Uterus (tissue), 4 donors: ENCODE data around the gene FAM53B. TPM values are rescaled to one million over a fixed set of nuclear protein-coding genes. Genes with fewer than 3 reads are reported as not detected.
A peak's percentile ranks its signal among the peaks of the same experiment; 100 is the strongest.

ENCODE experiments used
- DNase-seq, 2 donors: peaks; one replicate each; pipeline ENCODE4 v3.0.0-alpha.2; 2019 to 2020
- H3K27ac ChIP-seq, 2 donors: fragments of 200-600 bp; sonication (generic); 1 replicate in 1 of 2; 2 replicates in 1 of 2; pipeline ENCODE4 v1.5.1; 2016 to 2018
- H3K27me3 ChIP-seq, 2 donors: fragments of 200-600 bp; sonication (generic); one replicate each; pipeline ENCODE4 v1.5.1; 2018 to 2019; ENCODE audit warnings: control low read depth in 1 of 2
- H3K36me3 ChIP-seq, 2 donors: fragments of 200-600 bp; sonication (generic); one replicate each; pipeline ENCODE4 v1.5.1; 2019; ENCODE audit warnings: control low read depth in 1 of 2
- H3K4me1 ChIP-seq, 2 donors: fragments of 200-600 bp; sonication (generic); one replicate each; pipeline ENCODE4 v1.5.1; 2018 to 2019; ENCODE audit warnings: control low read depth in 1 of 2
- H3K4me3 ChIP-seq, 2 donors: fragments of 200-600 bp; sonication (generic); 1 replicate in 1 of 2; 2 replicates in 1 of 2; pipeline ENCODE4 v1.5.1; 2018 to 2019; ENCODE audit warnings: mild to moderate bottlenecking in 1 of 2
- H3K9me3 ChIP-seq, 2 donors: fragments of 200-600 bp; sonication (generic); one replicate each; pipeline ENCODE4 v1.5.1; 2019; ENCODE audit warnings: control low read depth in 1 of 2
- CTCF ChIP-seq, 4 experiments: fragments of 200-600 bp in 2 of 4; fragments of 450-650 bp in 2 of 4; sonication (generic) in 2 of 4; IDR thresholded peaks; one replicate each; pipeline ENCODE4 v1.5.1; 2016 to 2019; ENCODE audit warnings: antibody characterized with exemption in 4 of 4, mild to moderate bottlenecking in 2 of 4, moderate library complexity in 1 of 4
- POLR2A ChIP-seq, 2 donors: fragments of 450-650 bp; IDR thresholded peaks; one replicate each; pipeline ENCODE4 v1.6.1; 2016; ENCODE audit warnings: antibody characterized with exemption in 2 of 2, mild to moderate bottlenecking in 1 of 2, moderate library complexity in 1 of 2
- intact Hi-C: fragments of 100-400 bp; cut with DNase I; formaldehyde crosslinking; loops from one replicate; pipeline ENCODE4 v1.15.1; 2023; ENCODE audit warnings: low total_unique reads
- total RNA-seq, 4 donors: library from RNA; depleted of rRNA in 3 of 4; stranded (reverse); fragments of >200 nt in 3 of 4; gene quantifications; one replicate each; pipeline versions ENCODE4 v1.1.0 to v1.2.4, GENCODE V29; 2014 to 2023
- donor health status: DM: yes; HTN: yes; CAD: no.

FAM53B gene
- total RNA-seq, 4 donors from 2014 or later, result 10.9 to 94.3 (median 67.8) TPM

- Histone ChIP-seq H3K27ac (peak overlapping the region in 1 of 2 donors; percentile 31), H3K4me1 (peaks cover 0 to 19% of the 10 kb centered on the region in 2 donors), H3K27me3 (no peaks in the 10 kb centered on the region), H3K9me3 (no peaks in the 10 kb centered on the region), H3K36me3 (no peaks in the 10 kb centered on the region), H3K4me3 (no peak overlapping the region)
- intact Hi-C loops, result no loop called here
- DNase-seq, result no peak
- TF ChIP-seq CTCF (IDR thresholded peaks at IDR 0.05), result no peak
- TF ChIP-seq POLR2A (IDR thresholded peaks at IDR 0.05), result no peak
These were observed 113.6 kb downstream of the FAM53B start for GRCh38 chr10:124630551-124630950.

- intact Hi-C loops, result loop anchor here (10.0 kb wide), 1 partner anchor 95 kb away; no protein-coding TSS in a partner anchor
These were observed 114.3 kb downstream of the FAM53B start for GRCh38 chr10:124629842-124630241.

GRCh38 chr10:124629415-124629814 is 114.8 kb downstream of the FAM53B start:
- Histone ChIP-seq H3K27ac (peak overlapping the region; percentile 35 to 40), H3K36me3 (no peaks in the 10 kb centered on the region), H3K27me3 (no peaks in the 10 kb centered on the region), H3K4me3 (no peak overlapping the region), H3K4me1 (peaks cover 0 to 19% of the 10 kb centered on the region in 2 donors), H3K9me3 (no peaks in the 10 kb centered on the region)
- intact Hi-C loops, result loop anchor here (10.0 kb wide), 1 partner anchor 95 kb away; no protein-coding TSS in a partner anchor
- TF ChIP-seq POLR2A (IDR thresholded peaks at IDR 0.05), result no peak
- TF ChIP-seq CTCF (IDR thresholded peaks at IDR 0.05), result no peak
- no peak for DNase-seq

More at GRCh38 chr10:124629842-124630241, 114.3 kb downstream of the FAM53B start:
- TF ChIP-seq POLR2A (IDR thresholded peaks at IDR 0.05) (no peak), CTCF (IDR thresholded peaks at IDR 0.05) (no peak)
- DNase-seq, result no peak
- peak overlapping the region; percentile 25 to 35 for H3K27ac ChIP-seq
- H3K9me3 ChIP-seq, result no peaks in the 10 kb centered on the region
- H3K4me3 ChIP-seq, result no peak overlapping the region
- H3K4me1 ChIP-seq, result peaks cover 0 to 19% of the 10 kb centered on the region in 2 donors
- no peaks in the 10 kb centered on the region for H3K36me3 ChIP-seq
- no peaks in the 10 kb centered on the region for H3K27me3 ChIP-seq

- intact Hi-C loops, result loop anchor here (10.0 kb wide), 1 partner anchor 94 kb away; no protein-coding TSS in a partner anchor
- H3K9me3 ChIP-seq, result no peaks in the 10 kb centered on the region
- peak overlapping the region; percentile 40 to 47 for H3K27ac ChIP-seq
- peaks cover 0 to 19% of the 10 kb centered on the region in 2 donors for H3K4me1 ChIP-seq
- no peaks in the 10 kb centered on the region for H3K27me3 ChIP-seq
- H3K36me3 ChIP-seq, result no peaks in the 10 kb centered on the region
- TF ChIP-seq CTCF (IDR thresholded peaks at IDR 0.05), result no peak
- TF ChIP-seq POLR2A (IDR thresholded peaks at IDR 0.05), result no peak
- no peak overlapping the region for H3K4me3 ChIP-seq
- DNase-seq, result no peak
These were observed 115.5 kb downstream of the FAM53B start for GRCh38 chr10:124628676-124629021.

GRCh38 chr10:124627866-124628675 is 116.1 kb downstream of the FAM53B start:
- TF ChIP-seq CTCF (IDR thresholded peaks at IDR 0.05) (no peak), POLR2A (IDR thresholded peaks at IDR 0.05) (no peak)
- H3K4me3 ChIP-seq, result no peak overlapping the region
- H3K4me1 ChIP-seq, result peaks cover 0 to 19% of the 10 kb centered on the region in 2 donors
- H3K27me3 ChIP-seq, result no peaks in the 10 kb centered on the region
- H3K36me3 ChIP-seq, result no peaks in the 10 kb centered on the region
- no peaks in the 10 kb centered on the region for H3K9me3 ChIP-seq
- intact Hi-C loops, result loop anchor here (10.0 kb wide), 1 partner anchor 93 kb away; no protein-coding TSS in a partner anchor
- H3K27ac ChIP-seq, result peak overlapping the region; percentile 40 to 47
- DNase-seq, result no peak
